Measurements from ENCODE around the gene FOXF2. TPM values are rescaled to one million over a fixed set of nuclear protein-coding genes. Genes with fewer than 3 reads are reported as not detected.

The FOXF2 gene
- total and polyA plus RNA-seq, 9 donors = 0.05 to 0.18 (median 0.11) TPM; not detected in 5

DNA sequence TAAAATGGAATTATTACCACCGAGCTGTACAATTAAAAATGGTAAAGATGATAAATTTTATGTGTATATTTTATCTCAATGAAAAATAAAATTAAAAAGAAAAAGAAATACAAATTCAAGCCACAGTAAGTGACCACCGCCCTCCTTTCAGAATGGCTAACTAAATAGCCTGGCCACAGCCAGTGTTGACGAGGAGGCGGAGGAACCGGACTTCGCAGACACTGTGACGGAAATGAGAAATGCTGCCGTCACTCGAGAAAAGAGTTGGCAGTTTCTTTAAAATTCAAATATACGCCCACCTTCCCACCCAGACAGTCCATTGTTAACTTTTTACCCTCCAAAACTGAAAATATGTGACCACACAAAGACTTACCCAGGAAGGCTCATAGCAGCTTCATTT, 50.0 kb downstream of the FOXF2 start:
- H3K27me3 ChIP-seq = no peaks in the 10 kb centered on the region
- H3K9me3 ChIP-seq = no peaks in the 10 kb centered on the region
- 55 to 74% (median 67%) methylated on average over 10 of the region's 10 CpGs for WGBS, 3 donors
- H3K27ac ChIP-seq = no peak overlapping the region
- H3K4me1 ChIP-seq (ENCODE audit: insufficient read depth) = no peaks in the 10 kb centered on the region
- no peak for DNase-seq
- TF ChIP-seq EP300 (IDR thresholded peaks at IDR 0.05) = no peak
- TF ChIP-seq, protein P1, sequence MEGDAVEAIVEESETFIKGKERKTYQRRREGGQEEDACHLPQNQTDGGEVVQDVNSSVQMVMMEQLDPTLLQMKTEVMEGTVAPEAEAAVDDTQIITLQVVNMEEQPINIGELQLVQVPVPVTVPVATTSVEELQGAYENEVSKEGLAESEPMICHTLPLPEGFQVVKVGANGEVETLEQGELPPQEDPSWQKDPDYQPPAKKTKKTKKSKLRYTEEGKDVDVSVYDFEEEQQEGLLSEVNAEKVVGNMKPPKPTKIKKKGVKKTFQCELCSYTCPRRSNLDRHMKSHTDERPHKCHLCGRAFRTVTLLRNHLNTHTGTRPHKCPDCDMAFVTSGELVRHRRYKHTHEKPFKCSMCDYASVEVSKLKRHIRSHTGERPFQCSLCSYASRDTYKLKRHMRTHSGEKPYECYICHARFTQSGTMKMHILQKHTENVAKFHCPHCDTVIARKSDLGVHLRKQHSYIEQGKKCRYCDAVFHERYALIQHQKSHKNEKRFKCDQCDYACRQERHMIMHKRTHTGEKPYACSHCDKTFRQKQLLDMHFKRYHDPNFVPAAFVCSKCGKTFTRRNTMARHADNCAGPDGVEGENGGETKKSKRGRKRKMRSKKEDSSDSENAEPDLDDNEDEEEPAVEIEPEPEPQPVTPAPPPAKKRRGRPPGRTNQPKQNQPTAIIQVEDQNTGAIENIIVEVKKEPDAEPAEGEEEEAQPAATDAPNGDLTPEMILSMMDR (IDR thresholded peaks at IDR 0.05) = no peak
- no peak for TF ChIP-seq POLR2A (IDR thresholded peaks at IDR 0.05)
- no peak overlapping the region for H3K4me3 ChIP-seq
- intact Hi-C loops (cut with DNase I) = no loop called here
- no peaks in the 10 kb centered on the region for H3K36me3 ChIP-seq

DNA sequence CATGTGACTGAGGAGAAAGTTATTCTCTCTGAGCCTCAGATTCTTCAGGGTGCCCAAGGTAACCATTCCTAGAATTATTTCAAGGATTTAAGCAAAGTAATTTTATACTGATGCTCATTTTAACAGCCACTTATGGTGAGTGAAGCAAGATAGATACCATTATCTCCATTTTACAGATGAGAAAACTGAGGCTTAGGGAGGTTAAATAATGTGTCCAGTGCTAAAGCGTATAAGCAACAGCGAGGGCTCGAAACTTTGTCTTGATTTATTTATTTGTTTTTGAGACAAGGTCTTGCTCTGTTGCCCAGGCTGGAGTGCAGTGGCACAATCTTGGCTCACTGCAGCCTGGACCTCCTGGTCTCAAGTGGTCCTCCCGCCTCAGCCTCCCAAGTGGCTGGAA, 53.6 kb downstream of the FOXF2 start:
- intact Hi-C loops (cut with DNase I) = no loop called here
- Histone ChIP-seq H3K4me3 (no peak overlapping the region), H3K36me3 (no peaks in the 10 kb centered on the region)

More for the DNA sequence above, 53.6 kb downstream of the FOXF2 start:
- Histone ChIP-seq H3K4me1 (ENCODE audit: insufficient read depth) (no peaks in the 10 kb centered on the region), H3K9me3 (no peaks in the 10 kb centered on the region), H3K27ac (no peak overlapping the region), H3K27me3 (no peaks in the 10 kb centered on the region)
- no peak for DNase-seq
- WGBS, 3 donors = 64 to 89% (median 66%) methylated on average over 4 of the region's 4 CpGs
- TF ChIP-seq POLR2A (IDR thresholded peaks at IDR 0.05) (no peak), EP300 (IDR thresholded peaks at IDR 0.05) (no peak)
- TF ChIP-seq, protein P1 (IDR thresholded peaks at IDR 0.05) = no peak

Small RNA genes within 50 kb of the gene (microRNA-seq; reads per million reads assigned to microRNA genes)
- 0 reads per million in 3 donors for gene MIR6720

Small RNA genes within 50 kb of the gene (small RNA-seq; reads per million reads assigned to genes)
- not detected for gene MIR6720

Other genes starting within 250 kb of the FOXF2 start
- 1 to 10 TPM in 3 of 7 donors, under 1 TPM in 3, not detected in 1; 0.18 to 4.3 (median 1.0) TPM for gene FOXQ1, start 77.5 kb upstream of the FOXF2 start, total RNA-seq
- under 1 TPM; 0.07 TPM for gene FOXQ1, start 77.5 kb upstream of the FOXF2 start, polyA plus RNA-seq
- 10 to 100 TPM in 1 of 7 donors, 1 to 10 TPM in 6; 4.3 to 15.9 (median 5.8) TPM for gene FOXC1, start 220.3 kb downstream of the FOXF2 start, total RNA-seq
- gene FOXC1, start 220.3 kb downstream of the FOXF2 start, polyA plus RNA-seq = 10 to 100 TPM in 1 of 2 donors, 1 to 10 TPM in 1; 6.5 to 21.2 TPM

Data from ovary (tissue), 9 donors.